ENCODE measurements around the gene IL18BP.

Gene IL18BP

DNA sequence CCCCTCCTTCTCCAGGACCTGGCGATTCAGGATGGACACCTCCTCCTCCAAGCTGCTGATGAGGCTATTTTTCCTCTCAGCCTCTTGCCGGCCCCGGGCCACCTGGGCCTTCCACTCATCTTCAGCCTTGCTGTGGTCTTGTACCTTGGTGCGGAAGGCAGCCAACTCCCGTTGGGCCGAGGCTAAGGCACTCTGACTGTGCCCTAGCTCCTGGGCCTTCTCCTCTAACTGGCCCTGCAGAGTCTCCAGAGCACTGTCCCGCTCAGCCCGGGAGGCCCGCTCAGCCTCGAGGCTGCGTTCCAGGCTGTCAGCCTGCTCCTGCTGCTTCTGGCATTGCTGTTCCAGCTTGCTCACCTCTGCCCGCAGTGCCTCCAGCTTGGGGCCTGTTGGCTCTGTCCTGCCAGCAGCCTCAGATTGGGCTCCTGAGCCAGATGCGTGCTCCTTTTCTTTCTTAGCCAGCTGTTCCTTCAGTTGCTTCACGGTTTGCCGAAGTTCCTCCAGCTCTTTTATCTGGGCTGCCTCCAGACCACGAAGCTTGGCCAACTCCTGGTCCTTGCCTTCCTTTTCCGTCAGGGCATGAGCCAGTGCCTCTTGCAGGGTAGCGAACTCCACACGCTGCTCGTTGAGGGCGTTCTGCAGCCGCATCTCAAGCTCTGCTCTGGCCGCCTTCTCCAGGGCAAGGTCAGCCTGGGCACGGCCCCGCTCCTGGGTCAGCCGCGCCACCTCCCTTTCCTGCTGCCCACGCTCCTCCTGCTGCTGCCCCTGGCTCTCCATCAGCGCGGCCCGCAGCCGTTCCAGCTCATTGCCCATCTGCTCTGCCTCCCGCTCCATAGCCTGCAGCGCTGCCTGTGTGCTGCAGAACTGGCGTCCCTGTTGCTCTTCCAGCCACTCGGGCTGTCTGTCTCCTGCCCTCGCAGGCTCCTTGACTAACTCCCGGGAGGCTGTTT lies 15.3 kb downstream of the IL18BP start:
- no peak for DNase-seq

- DNase-seq = no peak
Measured at GRCh38 chr11:72014761-72015320, 16.1 kb downstream of the IL18BP start.

DNA sequence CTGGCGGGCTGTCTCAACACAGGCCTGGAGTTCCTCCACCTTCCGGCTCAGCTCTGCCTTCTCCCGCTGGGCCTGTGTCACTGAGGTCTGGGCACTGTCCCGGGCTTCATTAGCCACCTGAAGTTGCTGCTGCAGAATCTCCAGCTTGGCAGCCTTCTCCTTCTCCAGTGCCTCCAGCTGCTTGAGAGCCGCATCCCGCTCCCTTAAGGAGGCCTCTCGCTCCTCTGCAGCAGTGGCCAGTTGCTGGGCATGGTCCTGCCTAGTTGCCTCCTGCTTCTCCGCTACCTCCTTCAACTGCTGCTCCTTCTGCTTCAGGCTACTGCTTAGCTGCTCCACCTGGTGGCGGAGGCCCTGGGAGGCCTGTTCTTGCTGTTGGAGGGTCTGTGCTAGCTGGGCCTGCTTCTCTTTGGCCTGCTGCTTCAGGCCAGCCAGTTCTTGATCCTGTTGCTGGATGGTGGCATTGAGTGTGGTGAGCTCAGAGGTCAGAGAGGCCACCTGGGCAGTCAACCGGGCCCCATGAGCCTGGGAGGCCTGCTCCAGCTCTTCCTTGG lies 16.9 kb downstream of the IL18BP start:
- no peak for DNase-seq

DNA sequence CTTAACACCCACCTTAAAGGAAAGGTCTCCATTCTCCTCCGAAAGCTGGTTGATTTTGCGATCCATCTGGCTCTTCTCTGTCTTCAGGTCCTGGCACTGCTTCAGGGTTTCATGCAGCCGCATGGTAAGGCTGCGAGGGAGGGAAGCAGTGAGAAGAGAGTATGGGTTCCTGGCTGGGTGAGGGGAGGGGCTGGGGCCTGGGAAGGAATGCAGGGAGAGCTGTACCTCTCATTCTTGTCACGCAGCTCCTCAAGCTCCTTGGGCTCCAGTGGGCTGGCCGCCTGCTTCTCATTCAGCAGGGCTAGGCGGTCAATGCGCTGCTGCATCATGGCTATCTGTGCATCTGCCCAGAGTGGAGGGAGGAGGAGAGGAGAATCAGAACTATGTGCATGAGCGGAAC lies 19.5 kb downstream of the IL18BP start:
- no peak for DNase-seq

DNA sequence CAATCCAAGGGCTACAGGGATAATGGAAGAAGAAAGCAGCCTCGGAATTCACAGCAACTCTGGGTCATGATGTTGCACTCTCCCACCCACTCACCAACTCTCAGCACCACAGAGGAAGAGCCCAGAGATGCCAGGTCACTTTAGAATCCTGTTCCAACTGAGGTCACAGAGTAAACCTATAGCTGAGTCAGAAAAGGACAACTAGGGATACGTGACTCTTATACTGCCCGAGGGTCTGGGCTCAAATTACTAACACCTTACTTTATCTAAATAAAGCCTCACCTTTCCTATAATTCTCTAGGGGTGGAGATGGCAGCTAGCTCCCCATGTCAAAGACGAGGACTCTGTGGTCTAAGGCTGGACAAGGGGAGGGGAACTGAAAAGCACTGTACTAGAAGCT lies 24.6 kb downstream of the IL18BP start:
- no peak for DNase-seq

GRCh38 chr11:72024069-72024754 lies 25.5 kb downstream of the IL18BP start:
- DNase-seq = no peak

DNA sequence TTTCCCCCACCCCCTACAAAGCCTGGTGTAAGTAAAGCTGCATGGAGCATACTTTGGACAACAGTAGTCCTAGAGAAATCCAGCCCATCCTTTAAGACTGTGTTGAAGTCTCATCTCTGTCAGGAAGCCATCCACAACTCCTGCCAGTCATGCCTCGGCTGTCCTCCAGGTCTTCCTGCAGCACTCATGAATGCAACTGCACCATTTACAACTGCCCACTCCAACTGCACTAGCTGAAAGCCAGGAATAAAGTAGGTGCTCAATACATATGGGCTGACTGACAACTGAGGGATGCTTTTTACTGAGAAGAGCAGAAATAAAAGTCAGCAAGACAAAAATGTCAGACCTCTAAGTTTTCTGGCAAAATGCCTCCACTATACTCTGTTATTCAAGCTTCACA lies 27.4 kb downstream of the IL18BP start:
- DNase-seq = no peak

DNA sequence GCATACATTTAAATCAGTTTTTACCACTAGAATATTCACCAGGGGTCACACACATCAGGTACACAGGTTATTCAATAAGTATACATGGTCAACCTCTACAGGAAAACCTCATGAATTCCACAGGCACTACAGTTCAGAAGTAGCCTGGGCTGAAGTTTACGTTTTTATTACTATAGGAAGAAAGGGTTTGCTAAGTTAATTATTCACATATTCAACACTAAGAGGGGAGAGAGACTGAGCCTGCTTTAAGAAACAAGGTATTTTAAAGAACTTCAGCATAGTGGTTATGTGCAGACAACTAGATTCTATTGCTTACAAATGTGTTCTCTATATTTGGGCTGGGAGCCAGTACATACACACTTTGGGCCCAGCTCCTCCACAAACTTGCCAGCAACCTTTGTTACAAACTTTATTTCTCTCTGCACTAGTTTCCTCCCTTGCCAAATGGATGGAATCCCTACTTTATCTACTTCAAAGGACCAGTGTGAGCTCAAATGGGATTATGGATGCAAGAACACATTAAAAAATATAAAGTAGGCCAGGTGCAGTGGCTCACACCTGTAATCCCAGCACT lies 31.9 kb downstream of the IL18BP start:
- DNase-seq = no peak

GRCh38 chr11:72036687-72037086 lies 38.0 kb downstream of the IL18BP start:
- DNase-seq = no peak

GRCh38 chr11:72037554-72038311 lies 39.0 kb downstream of the IL18BP start:
- no peak for DNase-seq

- no peak for DNase-seq
Measured at GRCh38 chr11:72038491-72038890, 39.8 kb downstream of the IL18BP start.

DNA sequence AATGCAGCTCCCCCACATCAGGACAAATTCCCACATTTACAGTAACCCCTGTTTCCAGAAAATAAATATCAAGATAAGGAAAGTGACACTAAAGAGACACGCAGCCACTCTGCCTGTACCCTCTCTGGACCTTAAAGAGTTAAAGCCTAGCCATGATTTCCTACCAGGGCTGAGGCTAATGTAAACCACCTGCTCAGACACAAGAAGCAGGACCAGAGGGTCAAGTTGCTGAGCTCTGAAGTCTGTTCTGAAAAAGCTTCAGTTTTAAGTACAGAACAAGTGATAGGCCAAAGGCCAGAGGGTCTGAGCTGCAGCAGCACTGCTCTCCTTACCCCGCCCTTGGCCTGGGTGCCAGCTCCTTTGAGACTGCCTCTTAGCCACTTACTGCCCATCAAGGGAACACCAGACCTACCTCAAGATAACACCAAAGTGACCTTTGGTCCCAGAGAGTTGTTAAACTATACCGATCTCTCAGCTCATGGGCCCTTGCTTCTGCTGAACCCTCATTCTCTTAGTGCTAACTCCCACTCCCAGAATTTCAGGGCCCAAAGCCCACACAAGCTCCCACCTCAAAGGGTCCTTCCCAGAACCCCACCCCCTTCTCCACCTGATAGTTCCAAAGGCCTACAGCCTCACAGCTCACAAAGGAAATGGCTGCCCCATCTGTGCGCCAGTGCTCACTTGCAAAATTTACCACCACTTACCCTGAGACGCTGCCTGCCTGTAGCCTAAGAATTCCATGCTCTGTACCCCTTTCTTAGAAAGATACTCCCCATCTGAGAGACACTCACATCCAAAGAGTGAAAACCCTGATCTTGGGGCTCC lies 40.5 kb downstream of the IL18BP start:
- no peak for DNase-seq

GRCh38 chr11:72039856-72040401 lies 41.2 kb downstream of the IL18BP start:
- DNase-seq = no peak

GRCh38 chr11:72040491-72041363 lies 42.0 kb downstream of the IL18BP start:
- DNase-seq = peak; percentile 81

DNA sequence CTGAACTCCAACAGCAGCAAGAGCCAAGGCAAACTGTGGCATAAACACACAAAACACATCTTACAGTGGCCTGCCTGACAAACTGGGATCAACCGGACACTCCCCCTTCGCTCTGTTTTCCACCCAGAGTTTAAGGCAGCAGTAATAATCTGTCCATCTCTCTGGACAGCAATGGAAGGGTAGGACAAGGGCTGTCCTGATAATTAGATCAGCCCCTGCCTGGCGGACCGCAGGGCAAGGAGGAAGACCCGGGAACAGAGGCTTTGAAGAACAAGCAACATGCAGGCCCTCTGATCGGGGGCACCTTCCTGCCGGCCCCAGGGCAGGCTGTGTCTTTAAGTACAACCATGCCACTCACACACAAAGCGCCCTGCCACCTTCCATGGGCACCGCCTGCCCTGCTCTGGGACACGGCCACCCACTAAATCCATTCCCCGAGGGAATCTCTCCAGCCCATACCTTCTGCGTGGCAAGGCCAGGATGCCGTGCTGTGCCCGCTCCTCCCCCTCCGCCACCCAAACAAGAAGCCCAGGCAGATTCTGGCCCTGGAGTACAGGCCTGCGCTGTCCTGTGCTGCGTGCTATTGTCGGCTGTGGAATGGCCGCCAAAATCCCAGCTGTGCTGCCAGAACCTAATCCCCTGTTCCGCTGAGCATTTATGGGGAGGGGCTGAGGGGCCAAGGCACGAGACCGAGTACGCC lies 42.8 kb downstream of the IL18BP start:
- peak; percentile 39 for DNase-seq

DNA sequence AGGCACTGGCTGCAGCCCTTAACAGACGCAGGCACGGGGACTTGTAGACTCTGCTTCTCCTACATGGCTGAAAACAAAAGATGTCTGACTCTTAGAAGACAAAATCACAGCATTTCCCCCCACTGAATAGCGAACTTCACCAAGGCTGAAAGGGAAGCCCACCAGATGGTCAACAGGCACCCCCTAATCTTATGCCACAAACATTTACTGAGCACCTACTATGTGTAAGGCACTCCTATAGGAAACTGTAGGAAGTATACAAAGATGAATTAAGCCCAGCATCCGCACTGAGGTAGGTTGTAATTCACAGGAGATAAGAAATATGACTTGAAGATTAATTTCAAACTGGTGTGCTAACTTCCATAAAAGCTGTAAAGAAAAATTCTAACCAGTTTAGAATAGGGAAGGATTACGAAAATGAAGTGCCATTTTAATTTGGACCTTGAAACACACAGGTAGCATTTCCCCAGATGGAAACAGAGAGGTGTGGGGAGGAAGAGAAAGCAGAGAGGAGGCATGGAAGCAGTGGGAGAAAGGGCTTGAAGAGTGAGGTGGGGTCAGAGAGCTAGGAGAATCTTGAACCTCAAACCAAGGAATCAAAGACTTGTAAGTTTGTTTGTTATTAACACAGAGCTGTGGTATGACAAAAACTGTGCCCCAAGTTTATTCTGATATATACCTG lies 43.5 kb downstream of the IL18BP start:
- DNase-seq = no peak

GRCh38 chr11:72045849-72046248 lies 47.1 kb downstream of the IL18BP start:
- no peak for DNase-seq

- DNase-seq = no peak
Measured at GRCh38 chr11:72048766-72049460, 50.2 kb downstream of the IL18BP start.
